ENCODE data around the gene FHOD3.

GRCh38 chr18:36406805-36407204, 109.3 kb downstream of the FHOD3 start:
- TF ChIP-seq CTCF (IDR thresholded peaks at IDR 0.05) (no peak), POLR2A (IDR thresholded peaks at IDR 0.05) (no peak)
